CD4-positive, alpha-beta T cell treated with Interleukin-6 at 100 ng/mL for 8 hours (primary cell): ENCODE results near the gene INTS1.

ENCODE experiments used
- DNase-seq: peaks from one replicate; pipeline ENCODE4 v3.0.0-alpha.2; 2020; ENCODE audit warnings: mixed read lengths, low spot score

The INTS1 gene

GRCh38 chr7:1488016-1488415 is 16.2 kb downstream of the INTS1 start:
- DNase-seq = no peak

GRCh38 chr7:1487466-1487865 is 16.7 kb downstream of the INTS1 start:
- DNase-seq = no peak

- no peak for DNase-seq
Measured at GRCh38 chr7:1486571-1486970, 17.6 kb downstream of the INTS1 start.

- DNase-seq = no peak
Measured at GRCh38 chr7:1485156-1485555, 19.0 kb downstream of the INTS1 start.

- no peak for DNase-seq
Measured at GRCh38 chr7:1484569-1484968, 19.6 kb downstream of the INTS1 start.

GRCh38 chr7:1483536-1484505 is 20.4 kb downstream of the INTS1 start:
- DNase-seq = no peak

- no peak for DNase-seq
Measured at GRCh38 chr7:1483079-1483478, 21.1 kb downstream of the INTS1 start.

- DNase-seq = no peak
Measured at GRCh38 chr7:1481300-1481699, 22.9 kb downstream of the INTS1 start.

- no peak for DNase-seq
Measured at GRCh38 chr7:1480670-1481069, 23.5 kb downstream of the INTS1 start.

GRCh38 chr7:1479287-1479686 is 24.9 kb downstream of the INTS1 start:
- no peak for DNase-seq

GRCh38 chr7:1478480-1478879 is 25.7 kb downstream of the INTS1 start:
- DNase-seq = no peak

GRCh38 chr7:1476859-1477258 is 27.3 kb downstream of the INTS1 start:
- no peak for DNase-seq

GRCh38 chr7:1475991-1476390 is 28.2 kb downstream of the INTS1 start:
- DNase-seq = no peak

GRCh38 chr7:1475393-1475792 is 28.8 kb downstream of the INTS1 start:
- no peak for DNase-seq

- DNase-seq = no peak
Measured at GRCh38 chr7:1474736-1475135, 29.5 kb downstream of the INTS1 start.

- peak; percentile 89 for DNase-seq
Measured at GRCh38 chr7:1473864-1474512, 30.2 kb downstream of the INTS1 start.

GRCh38 chr7:1470901-1471300 is 33.3 kb downstream of the INTS1 start:
- DNase-seq = no peak

- no peak for DNase-seq
Measured at GRCh38 chr7:1468643-1469298, 35.4 kb downstream of the INTS1 start.

- no peak for DNase-seq
Measured at GRCh38 chr7:1468203-1468602, 36.0 kb downstream of the INTS1 start.

- DNase-seq = no peak
Measured at GRCh38 chr7:1466524-1467271, 37.5 kb downstream of the INTS1 start.

GRCh38 chr7:1464694-1465093 is 39.5 kb downstream of the INTS1 start:
- DNase-seq = no peak

- no peak for DNase-seq
Measured at GRCh38 chr7:1463676-1464223, 40.4 kb downstream of the INTS1 start.
